Hair follicular keratinocyte (primary cell): Measurements from ENCODE around the gene KRTAP4-16. TPM values are rescaled to one million over a fixed set of nuclear protein-coding genes. Genes with fewer than 3 reads are reported as not detected.

Source experiments
- total RNA-seq: library from RNA; depleted of rRNA; stranded (reverse); fragments of >200 nt; gene quantifications from 2 replicates; pipeline ENCODE4 v1.2.3, GENCODE V29; 2015

KRTAP4-16 gene
- not detected in 2 replicates for total RNA-seq

GRCh38 chr17:41101586-41102259 lies at the start of gene KRTAP4-16:
Gene KRTAP4-16, minus strand, starts transcription at chr17:41102209. Its CDS starts 0 bp downstream, at chr17:41102209.

GRCh38 chr17:41149652-41149985 lies 47.6 kb upstream of the KRTAP4-16 start, which contains the start of gene KRTAP4-5:
Gene KRTAP4-5, minus strand, starts transcription at chr17:41149825. Its CDS starts 58 bp downstream, at chr17:41149767.

GRCh38 chr17:41140360-41141131 lies 38.5 kb upstream of the KRTAP4-16 start, which contains the start of gene KRTAP4-6:
Gene KRTAP4-6, minus strand, starts transcription at chr17:41140544. Its CDS starts 57 bp downstream, at chr17:41140487.

GRCh38 chr17:41123991-41124371 lies 22.0 kb upstream of the KRTAP4-16 start, which contains the start of gene KRTAP4-12:
Gene KRTAP4-12, minus strand, starts transcription at chr17:41124182. Its CDS starts 60 bp downstream, at chr17:41124122.

GRCh38 chr17:41117846-41118386 lies 15.9 kb upstream of the KRTAP4-16 start, which contains the start of gene KRTAP4-11:
Gene KRTAP4-11, minus strand, starts transcription at chr17:41118373. Its CDS starts 58 bp downstream, at chr17:41118315.

GRCh38 chr17:41105347-41105746 lies 3.3 kb upstream of the KRTAP4-16 start, which contains the start of gene KRTAP4-9:
Gene KRTAP4-9, plus strand, starts transcription at chr17:41105389. Its CDS starts 0 bp downstream, at chr17:41105389.

GRCh38 chr17:41098042-41098441 lies 4.0 kb downstream of the KRTAP4-16 start, which contains the start of gene KRTAP4-8:
Gene KRTAP4-8, minus strand, starts transcription at chr17:41098142. Its CDS starts 58 bp downstream, at chr17:41098084.

GRCh38 chr17:41084100-41084856 lies 17.7 kb downstream of the KRTAP4-16 start, which contains the start of gene KRTAP4-7:
Gene KRTAP4-7, plus strand, starts transcription at chr17:41084150. Its CDS starts 57 bp downstream, at chr17:41084207.

GRCh38 chr17:41065829-41066624 lies 36.0 kb downstream of the KRTAP4-16 start, which contains the start of gene KRTAP2-4:
Gene KRTAP2-4, minus strand, starts transcription at chr17:41065879. Its CDS starts 34 bp downstream, at chr17:41065845.

GRCh38 chr17:41060052-41060604 lies 41.9 kb downstream of the KRTAP4-16 start, which contains the start of gene KRTAP2-3:
Gene KRTAP2-3, minus strand, starts transcription at chr17:41060114. Its CDS starts 64 bp downstream, at chr17:41060050.

GRCh38 chr17:41055130-41055529 lies 46.9 kb downstream of the KRTAP4-16 start, which contains the start of gene KRTAP2-2:
Gene KRTAP2-2, minus strand, starts transcription at chr17:41055230. Its CDS starts 19 bp downstream, at chr17:41055211.

Other genes with a start within 250 kb of the KRTAP4-16 start
- not detected in 2 replicates for gene KRT12, start 235.0 kb downstream of the KRTAP4-16 start, total RNA-seq
- gene KRT20, start 217.0 kb downstream of the KRTAP4-16 start, total RNA-seq: not detected in 2 replicates
- gene KRT23, start 164.6 kb downstream of the KRTAP4-16 start, total RNA-seq: 1.2 and 2.6 TPM in 2 replicates
- not detected in 2 replicates for gene KRT39, start 135.3 kb downstream of the KRTAP4-16 start, total RNA-seq
- not detected in 2 replicates for gene KRT40, start 117.9 kb downstream of the KRTAP4-16 start, total RNA-seq
- not detected in 2 replicates for gene KRTAP3-3, start 108.0 kb downstream of the KRTAP4-16 start, total RNA-seq
- not detected in 2 replicates for gene KRTAP3-2, start 102.3 kb downstream of the KRTAP4-16 start, total RNA-seq
- gene KRTAP3-1, start 93.1 kb downstream of the KRTAP4-16 start, total RNA-seq: not detected in 2 replicates
- not detected in 2 replicates for gene KRTAP1-5, start 75.0 kb downstream of the KRTAP4-16 start, total RNA-seq
- gene KRTAP1-4, start 72.0 kb downstream of the KRTAP4-16 start, total RNA-seq: not detected in 2 replicates
- not detected in 2 replicates for gene KRTAP1-3, start 67.3 kb downstream of the KRTAP4-16 start, total RNA-seq
- gene KRTAP1-1, start 60.8 kb downstream of the KRTAP4-16 start, total RNA-seq: not detected in 2 replicates
- not detected in 2 replicates for gene KRTAP2-1, start 54.9 kb downstream of the KRTAP4-16 start, total RNA-seq
- gene KRTAP2-2, start 47.0 kb downstream of the KRTAP4-16 start, total RNA-seq: not detected in 2 replicates
- gene KRTAP2-3, start 42.1 kb downstream of the KRTAP4-16 start, total RNA-seq: 0.15 and 0.62 TPM in 2 replicates
- not detected in 2 replicates for gene KRTAP2-4, start 36.3 kb downstream of the KRTAP4-16 start, total RNA-seq
- not detected in 2 replicates for gene KRTAP4-7, start 18.1 kb downstream of the KRTAP4-16 start, total RNA-seq
- gene KRTAP4-8, start 4.1 kb downstream of the KRTAP4-16 start, total RNA-seq: not detected in 2 replicates
- not detected in 2 replicates for gene KRTAP4-9, start 3.2 kb upstream of the KRTAP4-16 start, total RNA-seq
- not detected in 2 replicates for gene KRTAP4-11, start 16.2 kb upstream of the KRTAP4-16 start, total RNA-seq
- not detected in 2 replicates for gene KRTAP4-12, start 22.0 kb upstream of the KRTAP4-16 start, total RNA-seq
- gene KRTAP4-6, start 38.3 kb upstream of the KRTAP4-16 start, total RNA-seq: not detected in 2 replicates
- not detected in 2 replicates for gene KRTAP4-5, start 47.6 kb upstream of the KRTAP4-16 start, total RNA-seq
- gene KRTAP4-4, start 58.5 kb upstream of the KRTAP4-16 start, total RNA-seq: not detected in 2 replicates
- not detected in 2 replicates for gene KRTAP4-3, start 66.0 kb upstream of the KRTAP4-16 start, total RNA-seq
- not detected in 2 replicates for gene KRTAP4-2, start 76.0 kb upstream of the KRTAP4-16 start, total RNA-seq
- not detected in 2 replicates for gene KRTAP4-1, start 82.7 kb upstream of the KRTAP4-16 start, total RNA-seq
- not detected in 2 replicates for gene KRTAP9-1, start 87.7 kb upstream of the KRTAP4-16 start, total RNA-seq
- gene KRTAP9-2, start 124.4 kb upstream of the KRTAP4-16 start, total RNA-seq: not detected in 2 replicates
- gene KRTAP9-3, start 130.2 kb upstream of the KRTAP4-16 start, total RNA-seq: not detected in 2 replicates
- not detected in 2 replicates for gene KRTAP9-8, start 135.8 kb upstream of the KRTAP4-16 start, total RNA-seq
- not detected in 2 replicates for gene KRTAP9-4, start 147.5 kb upstream of the KRTAP4-16 start, total RNA-seq
- not detected in 2 replicates for gene KRTAP9-9, start 153.2 kb upstream of the KRTAP4-16 start, total RNA-seq
- gene KRTAP9-6, start 163.2 kb upstream of the KRTAP4-16 start, total RNA-seq: not detected in 2 replicates
- gene KRTAP9-7, start 173.5 kb upstream of the KRTAP4-16 start, total RNA-seq: not detected in 2 replicates
- not detected in 2 replicates for gene KRTAP29-1, start 200.6 kb upstream of the KRTAP4-16 start, total RNA-seq
- gene KRTAP16-1, start 207.1 kb upstream of the KRTAP4-16 start, total RNA-seq: not detected in 2 replicates
- gene KRTAP17-1, start 213.5 kb upstream of the KRTAP4-16 start, total RNA-seq: not detected in 2 replicates
- not detected in 2 replicates for gene KRT33A, start 248.6 kb upstream of the KRTAP4-16 start, total RNA-seq